Body of pancreas (tissue), 4 donors: ENCODE results near the gene CLBA1.

Source experiments
- CTCF ChIP-seq, 7 experiments: fragments of 450-650 bp in 4 of 7; fragments of 200-600 bp in 3 of 7; sonication (generic) in 3 of 7; IDR thresholded peaks; one replicate each; pipeline ENCODE4 v1.5.1; 2016 to 2019; ENCODE audit warnings: antibody characterized with exemption in 7 of 7
- POLR2A ChIP-seq, 3 donors: fragments of 450-650 bp; IDR thresholded peaks; one replicate each; pipeline ENCODE4 v1.6.1; 2016; ENCODE audit warnings: antibody characterized with exemption in 3 of 3, mild to moderate bottlenecking in 2 of 3

GRCh38 chr14:104955396-104955770, 30.2 kb upstream of the CLBA1 start:
- no peak for TF ChIP-seq POLR2A (IDR thresholded peaks at IDR 0.05)
- TF ChIP-seq CTCF (IDR thresholded peaks at IDR 0.05), result no peak
